ENCODE results near the gene OR12D1.
"Not testable (repeated sequence)": the region's sequence is repeated elsewhere in the genome, so short reads cannot be mapped to it uniquely, and the experiment has no call there.

- TF ChIP-seq CTCF (IDR thresholded peaks at IDR 0.05; ENCODE audit: low read length); EZH2 (optimal IDR thresholded peaks at IDR 0.05; ENCODE audit: low read depth, low read length): not testable (repeated sequence)
These were observed 29.3 kb downstream of the OR12D1 start for GRCh38 chr6:29444031-29444430.
